ENCODE measurements around the gene CIDEB. TPM values are rescaled to one million over a fixed set of nuclear protein-coding genes. Genes with fewer than 3 reads are reported as not detected.

CIDEB gene
- total and polyA plus RNA-seq, 2 of the 13 experiments (the other 11 are each of a cell fraction or from before 2014, with no cell fraction given) = 35.8 to 110 TPM

- no peak for TF ChIP-seq ZNF878 (CRISPR knock-in tag; IDR thresholded peaks at IDR 0.05)
- TF ChIP-seq ZNF747 (CRISPR knock-in tag; IDR thresholded peaks at IDR 0.05; ENCODE audit: borderline replicate concordance) = no peak
- TF ChIP-seq HNRNPH1 (optimal IDR thresholded peaks at IDR 0.05; ENCODE audit: low read depth, low read length) = no peak
- TF ChIP-seq ARHGAP35 (CRISPR knock-in tag; IDR thresholded peaks at IDR 0.05; ENCODE audit: borderline replicate concordance) = no peak
- TF ChIP-seq RAD51 (IDR thresholded peaks at IDR 0.05; ENCODE audit: borderline replicate concordance) = 0 out of 2 replicates have a peak, but pooled peaks have one; percentile 4
- no peak for TF ChIP-seq HOXA3 (CRISPR knock-in tag; IDR thresholded peaks at IDR 0.05)
- TF ChIP-seq MYC (CRISPR knock-in tag; IDR thresholded peaks at IDR 0.05; ENCODE audit: borderline replicate concordance) = no peak
- TF ChIP-seq NFIB (CRISPR knock-in tag; IDR thresholded peaks at IDR 0.05; ENCODE audit: borderline replicate concordance) = no peak
- TF ChIP-seq HNF4A (CRISPR knock-in tag; IDR thresholded peaks at IDR 0.05) = 0 out of 2 replicates have a peak, but pooled peaks have one; percentile 4
- TF ChIP-seq BRCA1 (CRISPR knock-in tag; IDR thresholded peaks at IDR 0.05) = no peak
- TF ChIP-seq YY1 (IDR thresholded peaks at IDR 0.05; ENCODE audit: insufficient read depth, insufficient replicate concordance, low read depth, low read length) = no peak
- 0 out of 2 replicates have a peak, but pooled peaks have one; percentile 11 for TF ChIP-seq SUZ12 (IDR thresholded peaks at IDR 0.05; ENCODE audit: low read depth, low read length)
- no peak for TF ChIP-seq ZFAT (CRISPR knock-in tag; conservative IDR thresholded peaks at IDR 0.05)
- TF ChIP-seq ZNF281 (CRISPR knock-in tag; IDR thresholded peaks at IDR 0.05; ENCODE audit: borderline replicate concordance) = peak; percentile 38; the same call in 1 of the 2 replicates
- no peak for TF ChIP-seq TEF (CRISPR knock-in tag; IDR thresholded peaks at IDR 0.05)
- TF ChIP-seq STAT5B (CRISPR knock-in tag; IDR thresholded peaks at IDR 0.05) = no peak
- peak; percentile 71 for TF ChIP-seq RXRB (CRISPR knock-in tag; IDR thresholded peaks at IDR 0.05; ENCODE audit: borderline replicate concordance)
- TF ChIP-seq AHDC1 (CRISPR knock-in tag; IDR thresholded peaks at IDR 0.05; ENCODE audit: borderline replicate concordance) = no peak
These were observed 10.4 kb downstream of the CIDEB start (continued) for GRCh38 chr14:24297190-24297964.

Measured in HepG2 (cell line).